ENCODE measurements around the gene RAP1GAP2.

GRCh38 chr17:2780931-2781454, 15.2 kb upstream of the RAP1GAP2 start:
- TF ChIP-seq, protein P1, sequence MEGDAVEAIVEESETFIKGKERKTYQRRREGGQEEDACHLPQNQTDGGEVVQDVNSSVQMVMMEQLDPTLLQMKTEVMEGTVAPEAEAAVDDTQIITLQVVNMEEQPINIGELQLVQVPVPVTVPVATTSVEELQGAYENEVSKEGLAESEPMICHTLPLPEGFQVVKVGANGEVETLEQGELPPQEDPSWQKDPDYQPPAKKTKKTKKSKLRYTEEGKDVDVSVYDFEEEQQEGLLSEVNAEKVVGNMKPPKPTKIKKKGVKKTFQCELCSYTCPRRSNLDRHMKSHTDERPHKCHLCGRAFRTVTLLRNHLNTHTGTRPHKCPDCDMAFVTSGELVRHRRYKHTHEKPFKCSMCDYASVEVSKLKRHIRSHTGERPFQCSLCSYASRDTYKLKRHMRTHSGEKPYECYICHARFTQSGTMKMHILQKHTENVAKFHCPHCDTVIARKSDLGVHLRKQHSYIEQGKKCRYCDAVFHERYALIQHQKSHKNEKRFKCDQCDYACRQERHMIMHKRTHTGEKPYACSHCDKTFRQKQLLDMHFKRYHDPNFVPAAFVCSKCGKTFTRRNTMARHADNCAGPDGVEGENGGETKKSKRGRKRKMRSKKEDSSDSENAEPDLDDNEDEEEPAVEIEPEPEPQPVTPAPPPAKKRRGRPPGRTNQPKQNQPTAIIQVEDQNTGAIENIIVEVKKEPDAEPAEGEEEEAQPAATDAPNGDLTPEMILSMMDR (IDR thresholded peaks at IDR 0.05; ENCODE audit: low read length), result no peak
- no peak for TF ChIP-seq EZH2 (optimal IDR thresholded peaks at IDR 0.05; ENCODE audit: low read depth, low read length)

All from MM.1S (cell line).